Mesendoderm (in vitro differentiated cells): ENCODE results near the gene RGS6.

Experiments
- DNase-seq: peaks from one replicate; pipeline ENCODE4 v3.0.0; 2013
- H2AK5ac ChIP-seq: 2 replicates; pipeline ENCODE4 v1.6.1; 2013; ENCODE audit warnings: low read length, inconsistent platforms
- H2BK120ac ChIP-seq: 2 replicates; pipeline ENCODE4 v1.6.1; 2013; ENCODE audit warnings: low read depth, mild to moderate bottlenecking, low read length, moderate library complexity, mixed read lengths
- H2BK15ac ChIP-seq: replicated peaks from 2 replicates; pipeline ENCODE4 v1.6.1; 2013; ENCODE audit warnings: low read depth, mild to moderate bottlenecking, moderate library complexity
- H2BK5ac ChIP-seq: 2 replicates; pipeline ENCODE4 v1.6.1; 2013; ENCODE audit warnings: low read length, inconsistent platforms
- H3K18ac ChIP-seq: 2 replicates; pipeline ENCODE4 v1.6.1; 2013; ENCODE audit warnings: mild to moderate bottlenecking, low read length, mixed read lengths
- H3K23ac ChIP-seq: one replicate; pipeline ENCODE4 v1.6.1; 2013; ENCODE audit warnings: low read length
- H3K27ac ChIP-seq: 2 replicates; pipeline ENCODE4 v1.5.1; 2013; ENCODE audit warnings: low read depth, mild to moderate bottlenecking, inconsistent platforms, low read length, moderate library complexity
- H3K27me3 ChIP-seq: 2 replicates; pipeline ENCODE4 v1.6.1; 2013; ENCODE audit warnings: low read length, control low read depth, mild to moderate bottlenecking, inconsistent platforms; ENCODE audit not compliant: insufficient read depth, poor library complexity
- H3K36me3 ChIP-seq: 2 replicates; pipeline ENCODE4 v1.6.1; 2013; ENCODE audit warnings: low read length, inconsistent platforms; ENCODE audit not compliant: control insufficient read depth, insufficient read depth
- H3K4ac ChIP-seq: one replicate; pipeline ENCODE4 v1.6.1; 2013; ENCODE audit warnings: low read depth, mild to moderate bottlenecking, low read length, moderate library complexity
- H3K4me1 ChIP-seq: 2 replicates; pipeline ENCODE4 v1.6.1; 2013; ENCODE audit warnings: low read depth, low read length, inconsistent platforms; ENCODE audit not compliant: control insufficient read depth
- H3K4me2 ChIP-seq: 2 replicates; pipeline ENCODE4 v1.6.1; 2013; ENCODE audit warnings: low read length
- H3K4me3 ChIP-seq: 2 replicates; pipeline ENCODE4 v1.5.1; 2013; ENCODE audit warnings: mild to moderate bottlenecking, low read length
- H3K56ac ChIP-seq: one replicate; pipeline ENCODE4 v1.6.1; 2013; ENCODE audit warnings: low read length
- H3K79me1 ChIP-seq: 2 replicates; pipeline ENCODE4 v1.6.1; 2013; ENCODE audit warnings: low read length, inconsistent platforms
- H3K79me2 ChIP-seq: 2 replicates; pipeline ENCODE4 v1.6.1; 2013; ENCODE audit warnings: mild to moderate bottlenecking, low read length; ENCODE audit not compliant: control insufficient read depth, insufficient read depth
- H3K9ac ChIP-seq: 2 replicates; pipeline ENCODE4 v1.6.1; 2013; ENCODE audit warnings: low read length, inconsistent platforms
- H4K5ac ChIP-seq: one replicate; pipeline ENCODE4 v1.6.1; 2013; ENCODE audit warnings: low read length
- H4K8ac ChIP-seq: one replicate; pipeline ENCODE4 v1.6.1; 2013; ENCODE audit warnings: low read depth, mild to moderate bottlenecking, control low read depth, low read length, moderate library complexity
- WGBS: extraction: QIAGEN DNeasy Blood & Tissue Kit; methylation state at CpG from one replicate; pipeline ENCODE4 v1.1.7; 2013; ENCODE audit warnings: low lambda C conversion rate, missing lambda C conversion rate; ENCODE audit not compliant: insufficient coverage; ENCODE audit errors: extremely low coverage; 5-methylcytosine and 5-hydroxymethylcytosine counted together

RGS6 gene

GRCh38 chr14:72256055-72256454 is 323.8 kb downstream of the RGS6 start:
- Histone ChIP-seq H3K4me1 (peaks cover 2% of the 10 kb centered on the region), H4K5ac (no peak overlapping the region), H2BK15ac (no peak overlapping the region), H3K27me3 (no peaks in the 10 kb centered on the region), H2BK5ac (no peak overlapping the region), H3K23ac (no peak overlapping the region), H3K4me3 (no peak overlapping the region), H2BK120ac (no peak overlapping the region), H2AK5ac (no peak overlapping the region), H3K9ac (no peak overlapping the region), H3K4me2 (no peak overlapping the region), H3K4ac (no peak overlapping the region), H3K56ac (no peak overlapping the region), H3K36me3 (no peaks in the 10 kb centered on the region), H3K18ac (no peak overlapping the region), H4K8ac (no peak overlapping the region), H3K79me1 (no peaks in the 10 kb centered on the region), H3K79me2 (no peaks in the 10 kb centered on the region), H3K27ac (no peak overlapping the region)
- no peak for DNase-seq
- WGBS: no CpG with 5 or more reads among the region's 1 CpG

DNA sequence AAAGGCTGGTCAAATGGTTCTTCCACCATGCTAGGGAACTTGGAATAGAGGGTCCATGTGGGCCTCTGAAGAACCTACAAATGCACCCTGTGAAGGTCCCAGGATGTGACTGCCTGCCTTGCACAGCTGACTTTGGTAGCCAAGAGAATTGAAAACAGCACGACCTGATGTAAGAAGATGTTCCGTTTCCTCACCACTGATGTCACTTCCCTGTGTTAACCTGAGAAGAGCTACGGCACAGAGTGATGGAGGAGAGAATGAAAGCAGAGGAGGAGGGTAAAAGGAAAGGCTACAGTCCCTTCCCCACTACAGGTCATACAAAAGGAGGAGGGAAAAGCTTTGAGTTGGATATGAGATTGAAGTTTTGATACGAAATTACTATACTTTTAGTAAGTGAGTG is 328.8 kb downstream of the RGS6 start:
- Histone ChIP-seq H2BK120ac (no peak overlapping the region), H3K4me3 (no peak overlapping the region)

GRCh38 chr14:72262771-72263170 is 330.5 kb downstream of the RGS6 start:
- Histone ChIP-seq H3K4me1 (no peaks in the 10 kb centered on the region), H3K79me2 (no peaks in the 10 kb centered on the region), H2BK120ac (no peak overlapping the region), H3K27ac (no peak overlapping the region), H3K56ac (no peak overlapping the region), H2BK15ac (no peak overlapping the region), H2BK5ac (no peak overlapping the region), H3K4me2 (no peak overlapping the region), H2AK5ac (no peak overlapping the region), H3K4ac (no peak overlapping the region), H3K4me3 (no peak overlapping the region), H3K23ac (no peak overlapping the region), H3K9ac (no peak overlapping the region), H4K5ac (no peak overlapping the region), H3K36me3 (no peaks in the 10 kb centered on the region), H3K27me3 (no peaks in the 10 kb centered on the region), H3K18ac (no peak overlapping the region), H4K8ac (no peak overlapping the region), H3K79me1 (no peaks in the 10 kb centered on the region)
- DNase-seq: no peak
- WGBS: no CpG with 5 or more reads among the region's 2 CpGs

More for the DNA sequence above, 328.8 kb downstream of the RGS6 start:
- Histone ChIP-seq H4K5ac (no peak overlapping the region), H4K8ac (no peak overlapping the region), H3K36me3 (no peaks in the 10 kb centered on the region), H3K27me3 (no peaks in the 10 kb centered on the region), H3K4me2 (no peak overlapping the region), H3K79me1 (no peaks in the 10 kb centered on the region), H3K18ac (no peak overlapping the region), H3K4me1 (no peaks in the 10 kb centered on the region), H3K4ac (no peak overlapping the region), H3K79me2 (no peaks in the 10 kb centered on the region), H3K27ac (no peak overlapping the region), H3K56ac (no peak overlapping the region), H2BK15ac (no peak overlapping the region), H3K9ac (no peak overlapping the region), H2BK5ac (no peak overlapping the region), H2AK5ac (no peak overlapping the region), H3K23ac (no peak overlapping the region)
- WGBS: no CpG with 5 or more reads among the region's 4 CpGs
- DNase-seq: no peak

DNA sequence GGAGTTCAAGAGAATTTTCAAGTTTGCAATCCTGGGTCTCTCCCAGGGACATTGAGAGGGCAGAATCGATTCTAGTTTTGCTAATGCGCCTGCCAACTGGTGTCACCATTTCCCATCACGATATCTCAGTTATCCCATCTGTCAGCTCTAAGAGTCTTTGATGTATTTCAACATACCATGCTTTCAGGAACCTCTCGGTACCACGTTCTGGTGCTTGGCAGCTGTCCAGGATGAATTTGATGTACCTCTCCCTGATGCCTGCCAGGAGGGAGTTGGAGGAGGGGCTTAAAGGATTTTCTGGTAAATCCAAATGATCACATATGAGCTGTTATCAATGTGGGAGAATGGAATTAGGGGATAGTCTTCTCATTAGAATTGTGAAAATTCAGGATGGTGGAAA is 332.5 kb downstream of the RGS6 start:
- Histone ChIP-seq H3K79me1 (no peaks in the 10 kb centered on the region), H3K4me2 (no peak overlapping the region), H3K9ac (no peak overlapping the region), H3K36me3 (no peaks in the 10 kb centered on the region), H3K56ac (no peak overlapping the region), H4K8ac (no peak overlapping the region), H2AK5ac (no peak overlapping the region), H2BK120ac (no peak overlapping the region), H4K5ac (no peak overlapping the region), H3K18ac (no peak overlapping the region), H3K4me1 (no peaks in the 10 kb centered on the region), H3K4ac (no peak overlapping the region), H2BK15ac (no peak overlapping the region), H2BK5ac (no peak overlapping the region), H3K79me2 (no peaks in the 10 kb centered on the region), H3K27ac (no peak overlapping the region), H3K4me3 (no peak overlapping the region), H3K27me3 (no peaks in the 10 kb centered on the region), H3K23ac (no peak overlapping the region)
- no peak for DNase-seq
- no CpG with 5 or more reads among the region's 5 CpGs for WGBS

DNA sequence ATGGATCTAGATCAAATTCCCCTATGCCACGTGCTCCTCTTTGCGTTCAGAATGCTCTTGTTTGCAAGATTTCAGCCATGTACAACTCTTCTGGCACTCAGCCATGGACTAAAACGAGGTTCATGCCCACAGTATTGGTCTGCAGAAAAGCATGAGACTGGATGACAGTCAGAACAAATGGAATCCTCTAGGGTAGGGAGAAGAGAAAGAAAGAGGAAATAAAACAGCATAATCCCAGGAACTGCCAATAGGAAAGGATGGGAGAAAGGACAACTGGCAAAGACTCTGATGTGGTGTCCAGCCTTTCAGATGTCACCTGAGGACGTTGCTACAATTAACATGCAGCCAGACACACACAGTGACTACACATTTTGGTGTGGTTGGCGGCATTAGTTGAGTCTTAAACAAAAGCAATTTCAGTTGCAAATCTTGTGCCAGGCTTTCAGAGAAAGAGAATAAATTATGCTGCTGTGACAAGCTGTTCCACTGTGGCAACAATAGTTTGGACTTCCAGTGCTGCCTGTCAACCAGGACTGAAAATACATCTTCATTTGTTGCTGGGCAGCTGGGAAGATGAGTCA is 338.0 kb downstream of the RGS6 start:
- no peak overlapping the region for H2AK5ac ChIP-seq
- no peak overlapping the region for H2BK120ac ChIP-seq
- H3K4me1 ChIP-seq: no peaks in the 10 kb centered on the region
- WGBS: no CpG with 5 or more reads among the region's 5 CpGs
- H4K8ac ChIP-seq: no peak overlapping the region
- DNase-seq: no peak
- H3K4me2 ChIP-seq: no peak overlapping the region
- no peak overlapping the region for H3K18ac ChIP-seq
- no peak overlapping the region for H3K56ac ChIP-seq
- no peak overlapping the region for H3K27ac ChIP-seq
- H4K5ac ChIP-seq: no peak overlapping the region
- no peak overlapping the region for H3K4me3 ChIP-seq
- H3K23ac ChIP-seq: no peak overlapping the region
- no peak overlapping the region for H3K9ac ChIP-seq
- no peaks in the 10 kb centered on the region for H3K79me1 ChIP-seq
- H3K4ac ChIP-seq: no peak overlapping the region
- H3K79me2 ChIP-seq: no peaks in the 10 kb centered on the region
- H2BK15ac ChIP-seq: no peak overlapping the region
- H2BK5ac ChIP-seq: no peak overlapping the region
- no peaks in the 10 kb centered on the region for H3K36me3 ChIP-seq
- H3K27me3 ChIP-seq: no peaks in the 10 kb centered on the region

DNA sequence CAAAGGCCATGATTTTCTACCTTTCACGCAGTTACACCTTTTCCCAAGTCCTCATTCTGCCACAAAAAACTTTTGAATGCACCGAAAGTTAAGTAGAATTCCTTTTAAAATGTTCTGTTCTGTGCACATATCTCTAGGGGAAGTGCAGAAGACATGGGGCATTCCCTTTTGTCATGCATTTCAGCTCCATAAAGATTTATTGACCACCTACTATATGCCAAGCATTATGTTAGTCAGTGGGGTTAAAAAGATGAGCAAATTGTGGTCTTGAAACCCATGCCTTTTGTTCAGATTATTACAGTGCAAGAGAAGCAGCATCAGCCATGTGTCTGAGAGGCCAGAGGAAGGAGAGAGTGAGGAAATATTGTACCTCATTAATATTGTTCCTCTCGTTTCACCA is 338.5 kb downstream of the RGS6 start:
- no CpG with 5 or more reads among the region's 3 CpGs for WGBS
- no peak overlapping the region for H2BK120ac ChIP-seq
- no peak overlapping the region for H3K4me2 ChIP-seq
- no peak overlapping the region for H3K4ac ChIP-seq
- no peak overlapping the region for H2BK5ac ChIP-seq
- no peak overlapping the region for H4K5ac ChIP-seq
- H3K56ac ChIP-seq: no peak overlapping the region
- H3K4me1 ChIP-seq: no peaks in the 10 kb centered on the region
- H3K79me2 ChIP-seq: no peaks in the 10 kb centered on the region
- H3K18ac ChIP-seq: no peak overlapping the region
- H3K27ac ChIP-seq: no peak overlapping the region
- no peak overlapping the region for H2AK5ac ChIP-seq
- no peaks in the 10 kb centered on the region for H3K27me3 ChIP-seq
- no peak for DNase-seq
- no peak overlapping the region for H2BK15ac ChIP-seq
- no peaks in the 10 kb centered on the region for H3K79me1 ChIP-seq
- no peak overlapping the region for H3K9ac ChIP-seq
- H3K4me3 ChIP-seq: no peak overlapping the region
- no peak overlapping the region for H3K23ac ChIP-seq
- H4K8ac ChIP-seq: no peak overlapping the region
- no peaks in the 10 kb centered on the region for H3K36me3 ChIP-seq
